Right kidney (tissue), 1 donor: ENCODE results near the gene BTAF1.
"Not testable (repeated sequence)": the region's sequence is repeated elsewhere in the genome, so short reads cannot be mapped to it uniquely, and the experiment has no call there.

ENCODE experiments used
- DNase-seq: peaks from one replicate; pipeline ENCODE4 v3.0.0-alpha.2; 2016

Gene BTAF1

DNA sequence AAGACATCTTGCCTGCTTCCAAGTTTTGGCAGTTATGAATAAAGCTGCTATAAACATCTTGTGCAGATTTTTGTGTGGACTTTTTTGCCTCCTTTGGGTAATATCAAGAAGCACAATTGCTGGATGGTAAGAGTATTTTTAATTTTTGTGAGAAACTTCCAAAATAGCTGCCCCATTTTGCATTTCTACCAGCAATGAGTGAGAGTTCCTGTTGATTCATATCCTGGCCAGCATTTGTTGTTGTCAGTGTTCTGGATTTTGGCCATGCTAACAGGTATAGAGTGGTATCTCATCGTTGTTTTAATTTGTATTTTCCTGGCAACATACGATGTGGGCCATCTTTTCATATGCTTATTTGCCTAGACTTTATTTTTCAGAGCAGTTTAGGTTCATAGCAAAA lies 53.9 kb downstream of the BTAF1 start:
- DNase-seq: no peak

DNA sequence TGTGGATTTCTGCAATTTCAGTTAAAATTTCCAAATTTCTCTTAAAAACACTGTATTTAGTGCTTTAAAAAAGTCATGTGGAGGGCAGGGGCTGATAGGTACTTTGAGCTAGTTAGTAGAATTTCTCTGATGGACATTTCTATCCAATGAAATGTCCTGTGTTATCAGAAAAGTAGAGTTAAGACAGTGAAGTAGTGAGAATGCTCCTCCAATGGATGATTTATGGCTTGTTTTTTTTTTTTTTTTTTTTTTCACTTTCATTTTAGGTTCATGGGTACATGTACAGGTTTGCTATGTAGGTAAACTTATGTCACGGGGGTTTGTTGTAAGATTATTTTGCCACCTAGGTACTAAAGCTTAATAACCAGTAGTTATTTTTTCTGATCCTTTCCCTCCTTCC lies 55.0 kb downstream of the BTAF1 start:
- no peak for DNase-seq

DNA sequence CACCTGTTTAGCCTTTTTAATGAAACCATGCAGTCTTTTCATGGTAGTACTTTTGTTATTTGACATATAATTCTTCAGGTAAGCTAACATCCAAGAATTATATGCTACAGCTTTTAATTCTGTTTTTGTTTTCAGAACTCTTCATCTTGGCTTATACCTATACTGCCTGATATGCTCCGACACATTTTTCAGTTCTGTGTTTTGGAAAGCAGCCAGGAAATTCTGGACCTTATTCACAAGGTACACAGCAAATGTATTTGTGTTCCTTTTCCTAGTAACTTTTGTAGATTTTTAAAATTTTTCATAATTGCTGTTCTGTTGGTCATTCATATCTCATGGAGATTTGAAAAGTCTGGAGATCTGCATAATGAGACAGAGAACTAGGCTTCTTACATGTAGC lies 56.7 kb downstream of the BTAF1 start:
- no peak for DNase-seq

DNA sequence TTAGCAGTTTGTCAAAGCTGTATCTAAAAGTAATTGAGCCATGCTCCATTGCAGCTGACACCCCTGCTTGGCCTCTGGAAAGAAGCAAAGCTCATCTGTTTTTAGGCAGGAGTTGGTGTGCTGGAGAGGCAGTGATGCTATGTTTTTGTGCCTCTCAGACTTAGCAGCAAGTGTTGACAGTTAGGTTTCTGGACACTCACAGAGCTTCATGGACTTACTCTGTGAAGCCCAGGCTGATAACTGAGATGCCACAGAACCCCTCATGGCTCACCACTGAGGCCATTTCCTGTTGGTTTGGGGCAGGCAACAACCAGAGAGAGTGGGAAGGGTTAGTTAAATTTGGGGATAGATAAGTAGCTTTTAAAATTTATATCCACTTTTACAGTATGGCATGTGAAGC lies 59.8 kb downstream of the BTAF1 start:
- DNase-seq: no peak

DNA sequence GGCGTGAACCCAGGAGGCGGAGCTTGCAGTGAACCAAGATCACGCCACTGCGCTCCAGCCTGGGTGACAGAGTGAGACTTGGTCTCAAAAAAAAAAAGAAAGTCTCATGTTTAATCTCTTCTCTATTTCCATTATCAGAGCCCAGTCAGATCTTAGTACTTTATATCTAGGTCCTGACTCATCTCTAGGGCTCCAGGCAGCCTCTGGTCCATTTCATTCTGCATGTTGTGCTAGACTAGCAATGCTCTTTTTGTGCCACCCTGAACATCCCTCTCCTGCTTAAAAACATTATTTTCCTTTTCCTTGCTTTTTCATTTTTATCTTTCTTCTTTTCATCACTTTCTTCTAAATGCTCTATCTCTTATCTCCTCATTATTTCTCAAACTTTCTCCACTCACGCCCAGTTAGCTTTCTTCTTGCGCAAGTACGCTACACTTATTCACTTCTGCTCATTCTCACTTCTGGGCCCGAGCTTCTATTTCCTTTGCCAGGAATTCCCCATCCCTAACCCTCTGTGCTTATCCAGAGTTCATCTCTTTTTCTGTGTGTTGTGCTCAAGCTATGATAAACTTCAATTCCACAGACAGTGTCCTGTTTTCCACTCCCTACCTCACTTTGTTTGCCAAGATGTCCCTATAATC lies 63.9 kb downstream of the BTAF1 start:
- DNase-seq: no peak

DNA sequence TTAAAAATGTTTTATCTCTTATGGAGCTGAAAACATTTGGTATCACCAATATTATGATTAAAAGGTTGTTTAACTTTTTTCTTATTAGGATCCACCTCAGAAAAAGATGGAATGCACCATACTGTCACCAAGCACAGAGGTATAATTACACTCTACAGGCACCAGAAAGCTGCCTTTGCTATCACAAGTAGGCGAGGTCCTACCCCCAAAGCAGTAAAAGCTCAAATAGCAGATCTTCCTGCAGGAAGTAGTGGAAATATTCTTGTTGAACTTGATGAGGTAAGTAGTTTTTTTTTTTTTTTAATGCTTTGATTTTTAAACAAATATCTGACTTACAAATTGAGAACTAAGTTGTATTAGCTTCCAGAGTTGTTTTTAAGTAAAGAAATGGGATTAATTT lies 68.5 kb downstream of the BTAF1 start:
- no peak for DNase-seq

DNA sequence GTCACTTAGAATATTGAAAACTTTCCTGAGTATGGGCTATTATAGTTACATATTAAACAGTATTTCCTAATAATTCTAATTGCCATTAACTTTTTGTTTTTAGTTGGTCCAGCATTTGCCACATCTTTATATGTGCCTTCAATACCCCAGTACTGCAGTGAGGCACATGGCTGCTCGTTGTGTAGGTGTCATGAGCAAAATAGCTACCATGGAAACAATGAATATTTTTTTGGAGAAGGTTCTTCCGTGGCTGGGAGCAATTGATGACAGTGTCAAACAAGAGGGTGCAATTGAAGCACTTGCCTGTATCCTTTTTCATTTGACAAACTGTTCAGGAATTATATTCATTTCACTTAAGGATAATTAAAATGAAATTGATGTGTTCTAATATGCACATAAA lies 72.7 kb downstream of the BTAF1 start:
- DNase-seq: no peak

DNA sequence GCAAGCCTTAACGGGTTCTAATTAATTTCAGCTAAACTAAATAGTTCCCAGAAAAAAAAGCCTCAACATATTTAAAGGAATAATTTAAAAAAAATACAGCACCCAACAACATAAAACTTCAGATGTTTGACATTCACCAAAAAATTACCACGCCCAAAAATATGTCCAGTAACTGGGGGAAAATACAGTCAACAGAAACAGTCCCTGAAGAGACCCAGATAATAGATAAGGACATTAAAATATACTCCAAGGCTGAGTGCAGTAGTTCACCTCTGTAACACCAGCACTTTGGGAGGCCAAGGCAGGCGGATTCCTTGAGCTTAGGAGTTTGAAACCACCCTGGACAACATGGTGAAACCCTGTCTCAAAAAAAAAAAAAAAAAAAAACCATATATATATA lies 78.0 kb downstream of the BTAF1 start:
- DNase-seq: no peak

DNA sequence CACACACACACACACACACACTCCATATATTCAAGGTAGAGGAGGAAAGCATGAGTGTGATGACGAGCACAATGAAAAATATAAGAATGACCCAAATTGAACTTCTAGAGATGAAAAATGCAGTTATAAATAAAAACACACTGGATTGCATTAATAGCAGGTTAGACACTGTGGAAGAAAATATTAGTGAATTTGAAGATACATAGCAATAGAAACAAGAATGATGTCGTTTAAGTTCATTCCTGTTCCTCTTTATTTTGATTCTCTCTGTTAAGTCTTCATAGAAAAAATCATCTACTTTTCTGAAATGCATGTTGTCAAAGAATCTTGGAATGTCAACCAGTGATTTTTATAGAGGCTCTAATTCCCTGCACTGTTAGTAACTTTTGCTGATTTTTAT lies 78.4 kb downstream of the BTAF1 start:
- DNase-seq: no peak

DNA sequence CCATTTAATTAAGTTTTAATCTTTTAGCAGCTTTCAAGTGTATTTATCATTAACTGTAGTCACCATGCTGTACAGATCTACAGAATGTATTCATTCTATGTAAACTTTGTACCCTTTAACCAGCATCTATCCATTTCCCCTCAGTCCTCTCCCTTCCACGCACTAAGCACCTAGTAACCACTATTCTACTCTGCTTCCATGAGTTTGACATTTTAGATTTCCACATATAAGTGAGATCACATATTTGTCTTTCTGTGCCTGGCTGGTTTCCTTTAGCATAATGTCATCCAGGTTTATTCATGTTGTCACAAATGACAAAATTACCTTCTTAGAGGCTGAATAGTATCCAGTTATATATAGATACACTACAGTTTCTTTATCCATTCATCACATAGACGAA lies 79.7 kb downstream of the BTAF1 start:
- DNase-seq: no peak

DNA sequence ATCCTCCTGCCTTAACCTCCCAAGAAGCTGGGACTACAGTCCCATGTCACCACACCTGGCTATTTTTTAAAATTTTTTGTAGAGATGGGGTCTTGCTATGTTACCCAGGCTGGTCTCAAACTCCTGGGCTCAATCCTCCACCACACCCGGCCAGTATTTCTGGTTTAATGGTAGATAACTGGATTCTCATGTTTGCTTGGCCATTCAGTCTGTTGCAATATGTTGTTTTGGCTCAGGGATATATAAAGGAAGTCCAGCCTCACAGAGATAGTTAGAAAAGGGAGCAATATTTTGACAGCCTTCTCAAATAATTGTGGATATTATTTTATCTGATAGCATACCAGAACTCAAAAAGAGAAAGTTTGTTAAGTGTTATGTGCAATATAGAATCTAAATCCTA lies 82.4 kb downstream of the BTAF1 start:
- no peak for DNase-seq

DNA sequence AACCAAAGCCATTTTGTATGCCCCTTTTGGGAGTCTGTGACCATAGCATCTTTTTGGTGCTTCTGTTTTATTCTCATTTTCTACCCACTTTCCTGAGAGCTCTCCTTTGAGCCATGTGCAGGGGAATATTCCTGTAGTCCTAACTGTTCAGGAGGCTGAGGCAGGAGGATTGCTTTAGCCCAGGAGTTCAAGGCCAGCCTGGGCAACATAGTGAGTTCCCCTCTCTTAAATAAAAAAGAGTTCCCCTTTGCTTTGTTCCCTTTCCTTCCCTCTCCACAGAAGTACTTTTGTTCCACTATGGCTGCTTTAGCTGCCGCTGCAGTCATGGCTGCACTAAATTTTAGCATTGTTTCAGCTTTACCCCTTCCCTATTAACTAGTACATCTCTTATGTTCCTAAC lies 85.9 kb downstream of the BTAF1 start:
- DNase-seq: no peak

DNA sequence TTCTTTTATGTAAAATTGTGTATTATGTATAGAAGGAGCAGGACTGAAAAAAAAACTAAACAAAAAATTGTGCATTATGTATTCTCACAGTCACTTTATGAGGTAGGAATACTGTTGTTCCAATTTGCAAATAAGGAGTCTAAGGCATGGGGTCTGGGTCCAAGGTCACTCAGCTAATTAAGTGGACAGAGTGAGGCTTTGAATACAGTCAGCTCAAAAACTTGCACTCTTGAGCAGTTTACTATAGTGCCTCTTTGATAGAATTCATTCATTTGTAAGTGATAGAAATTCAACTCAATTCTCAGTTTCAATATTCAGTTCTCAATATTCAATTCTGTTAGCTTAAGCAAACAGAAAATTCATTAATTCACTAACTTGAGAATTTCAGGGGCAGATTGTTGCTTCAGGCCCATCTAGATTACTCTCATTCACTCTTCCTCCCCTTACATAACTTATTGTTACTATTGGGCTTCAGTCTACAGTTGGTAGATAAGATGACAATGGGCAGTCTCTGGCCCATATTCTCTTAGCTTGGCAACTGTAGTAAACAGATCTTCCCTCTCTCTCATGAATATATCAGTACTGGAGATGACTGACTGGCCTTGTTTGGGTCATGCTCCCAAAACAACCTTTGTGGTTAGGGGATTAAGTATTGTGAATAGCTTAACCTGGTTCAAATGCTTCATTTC lies 86.6 kb downstream of the BTAF1 start:
- no peak for DNase-seq

DNA sequence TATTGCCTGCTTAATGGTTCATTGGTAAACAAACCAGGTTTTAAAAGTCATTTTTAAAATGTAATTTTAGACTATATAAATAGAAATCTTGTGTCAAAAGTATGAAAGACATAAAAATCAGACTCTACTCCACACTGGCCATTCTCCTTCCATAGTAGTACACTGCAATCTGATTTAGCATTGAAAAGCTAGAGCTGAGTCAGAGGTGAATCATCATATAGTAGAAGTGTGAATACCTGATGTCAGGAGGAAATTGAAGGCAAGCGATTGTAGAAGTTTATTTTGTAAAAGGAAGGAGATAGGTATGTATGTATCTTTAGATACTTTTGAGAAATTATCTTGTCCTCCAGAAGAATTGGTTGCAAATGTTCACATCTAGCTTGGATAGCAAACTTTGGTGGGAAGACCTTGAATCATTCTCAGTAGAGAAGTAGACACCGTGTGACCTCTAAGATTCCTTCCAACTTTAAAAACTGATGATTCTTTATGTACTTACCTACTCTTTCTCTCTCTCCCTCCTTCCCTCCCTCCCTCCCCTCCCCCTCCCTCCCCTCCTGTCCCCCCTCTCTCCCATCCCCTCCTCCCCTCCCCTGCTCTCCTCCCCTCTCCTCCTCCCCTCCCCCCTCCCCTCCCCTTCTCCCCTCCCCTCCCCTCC lies 88.1 kb downstream of the BTAF1 start:
- no peak for DNase-seq

DNA sequence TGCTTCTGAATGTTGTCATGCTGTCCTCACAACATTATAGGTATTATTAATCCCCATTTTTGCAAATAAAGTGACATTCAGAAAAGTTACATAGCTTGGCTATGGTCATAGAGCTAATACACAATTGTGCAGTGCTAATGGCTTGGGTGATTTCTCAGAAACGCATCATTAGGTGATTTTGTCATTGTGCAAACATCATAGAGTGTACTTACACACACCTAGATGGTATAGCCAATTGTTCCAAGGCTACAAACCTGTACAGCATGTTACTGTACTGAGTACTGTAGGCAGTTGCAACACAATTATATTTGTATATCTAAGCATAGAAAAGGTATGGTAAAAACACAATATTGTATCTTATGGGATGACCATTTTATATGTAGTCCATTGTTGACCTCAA lies 91.0 kb downstream of the BTAF1 start:
- no peak for DNase-seq

DNA sequence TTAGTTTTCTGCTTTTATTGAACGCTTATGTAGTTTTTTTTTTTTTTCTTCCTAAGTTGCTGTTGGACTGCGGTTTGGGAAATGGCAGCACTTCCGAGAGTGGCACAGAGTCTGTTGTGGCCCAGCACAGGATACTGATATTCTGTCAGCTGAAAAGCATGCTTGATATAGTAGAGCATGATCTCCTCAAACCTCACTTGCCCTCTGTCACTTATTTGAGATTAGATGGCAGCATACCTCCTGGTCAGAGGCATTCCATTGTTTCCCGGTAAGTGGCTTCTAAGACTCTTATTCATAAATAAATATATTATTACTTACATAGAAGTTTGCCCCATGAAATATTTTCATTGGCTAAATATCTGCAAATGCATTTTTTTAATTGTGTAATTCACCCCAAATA lies 101.1 kb downstream of the BTAF1 start:
- no peak for DNase-seq

DNA sequence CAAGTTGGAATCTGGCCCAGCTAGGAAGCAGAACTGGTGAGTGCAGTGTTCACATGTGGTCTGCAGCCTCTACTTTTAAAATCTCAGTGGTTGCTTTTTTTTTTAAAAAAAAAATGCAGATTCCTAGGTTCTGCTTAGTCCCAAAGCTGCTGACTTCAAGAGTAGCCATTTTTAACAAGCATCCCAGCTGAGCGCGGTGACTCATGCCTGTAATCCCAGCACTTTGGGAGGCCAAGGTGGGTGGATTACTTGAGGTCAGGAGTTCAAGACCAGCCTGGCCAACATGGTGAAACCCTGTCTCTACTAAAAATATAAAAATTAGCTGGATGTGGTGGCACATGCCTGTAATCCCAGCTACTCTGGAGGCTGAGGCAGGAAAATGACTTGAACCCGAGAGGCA lies 101.8 kb downstream of the BTAF1 start:
- DNase-seq: not testable (repeated sequence)

DNA sequence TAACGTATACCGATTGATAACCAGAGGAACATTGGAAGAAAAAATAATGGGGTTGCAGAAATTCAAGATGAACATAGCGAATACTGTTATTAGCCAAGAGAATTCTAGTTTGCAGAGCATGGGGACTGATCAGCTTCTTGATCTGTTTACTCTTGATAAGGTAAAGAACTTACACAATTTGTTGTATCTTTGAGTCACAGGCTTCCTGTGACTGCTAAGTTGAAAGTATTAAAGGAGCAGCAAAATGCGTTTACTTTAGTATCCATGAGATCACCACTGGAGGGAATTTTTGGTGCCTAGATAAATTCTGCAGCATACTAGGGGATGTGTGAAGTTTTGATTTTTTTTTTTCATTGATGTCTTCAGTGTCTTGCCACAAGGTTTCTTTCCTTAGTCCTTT lies 103.6 kb downstream of the BTAF1 start:
- no peak for DNase-seq

DNA sequence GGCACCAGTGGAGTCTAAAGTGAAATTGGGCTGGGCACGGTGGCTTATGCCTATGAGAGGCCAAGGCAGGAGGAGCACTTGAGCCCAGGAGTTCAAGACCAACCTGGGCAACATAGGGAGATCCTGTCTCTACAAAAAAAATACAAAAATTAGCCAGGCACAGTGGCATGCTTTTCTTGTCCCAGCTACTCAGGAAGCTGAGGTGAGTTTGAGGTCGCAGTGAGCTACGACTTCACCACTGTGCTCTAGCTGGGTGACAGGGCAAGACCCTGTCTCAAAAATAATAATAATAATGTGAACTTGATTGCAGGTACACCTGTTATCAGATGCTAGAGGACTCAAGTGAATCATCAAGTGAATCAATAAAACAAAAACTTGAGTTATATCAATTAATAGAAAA lies 108.0 kb downstream of the BTAF1 start:
- no peak for DNase-seq

DNA sequence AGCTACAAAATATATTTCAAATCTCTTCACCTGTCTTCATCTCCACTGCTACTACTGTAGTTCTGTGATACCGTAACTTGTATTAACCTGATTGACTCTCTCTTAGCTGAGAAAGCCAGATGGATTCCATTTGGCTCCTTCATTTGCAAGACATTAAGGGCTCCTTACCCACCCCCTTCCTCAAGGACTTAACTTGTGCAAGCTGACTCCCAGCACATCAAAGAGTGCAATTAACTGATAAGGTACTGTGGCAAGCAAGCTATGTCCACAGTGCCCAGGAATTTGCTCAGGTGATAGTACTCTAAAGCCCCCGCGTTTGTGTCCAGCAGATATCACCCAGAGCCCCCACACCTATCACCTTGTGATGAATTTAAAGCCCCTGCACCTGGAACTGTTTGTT lies 109.5 kb downstream of the BTAF1 start:
- DNase-seq: not testable (repeated sequence)

DNA sequence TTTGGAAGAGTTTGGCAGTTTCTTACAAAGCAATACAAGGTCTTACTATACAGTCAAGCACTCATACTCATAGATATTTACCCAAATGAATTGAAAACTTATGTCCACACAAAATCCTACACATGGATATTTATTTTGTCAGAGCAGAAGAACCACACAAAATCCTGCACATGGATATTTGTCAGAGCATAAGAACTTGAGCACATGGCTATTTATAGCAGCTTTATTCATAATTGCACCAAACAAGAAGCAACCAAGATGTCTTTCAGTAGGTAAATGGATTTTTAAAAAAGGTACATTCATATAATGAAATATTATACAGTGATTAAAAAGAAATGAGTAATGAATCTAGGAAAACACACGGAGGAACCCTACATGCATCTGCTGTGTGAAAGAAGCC lies 115.4 kb downstream of the BTAF1 start:
- DNase-seq: no peak

DNA sequence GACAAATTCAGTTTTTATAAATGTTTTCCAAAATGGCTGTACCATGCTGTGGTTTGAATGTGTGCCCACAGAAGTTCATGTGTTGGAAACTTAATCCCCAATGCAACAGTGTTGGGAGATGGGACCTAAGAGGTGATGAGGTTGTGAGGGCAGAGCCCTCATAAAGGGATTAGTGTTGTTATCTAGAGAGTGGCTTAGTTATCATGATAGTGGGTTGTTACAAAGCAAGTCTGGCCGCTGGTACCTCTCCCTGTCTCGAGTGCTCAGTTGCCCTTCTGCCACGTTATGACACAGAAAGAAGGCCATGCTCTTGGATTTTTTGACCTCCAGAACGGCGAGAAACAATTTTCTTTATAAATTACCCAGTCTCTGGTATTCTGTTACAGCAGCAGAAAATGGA lies 119.0 kb downstream of the BTAF1 start:
- DNase-seq: no peak

DNA sequence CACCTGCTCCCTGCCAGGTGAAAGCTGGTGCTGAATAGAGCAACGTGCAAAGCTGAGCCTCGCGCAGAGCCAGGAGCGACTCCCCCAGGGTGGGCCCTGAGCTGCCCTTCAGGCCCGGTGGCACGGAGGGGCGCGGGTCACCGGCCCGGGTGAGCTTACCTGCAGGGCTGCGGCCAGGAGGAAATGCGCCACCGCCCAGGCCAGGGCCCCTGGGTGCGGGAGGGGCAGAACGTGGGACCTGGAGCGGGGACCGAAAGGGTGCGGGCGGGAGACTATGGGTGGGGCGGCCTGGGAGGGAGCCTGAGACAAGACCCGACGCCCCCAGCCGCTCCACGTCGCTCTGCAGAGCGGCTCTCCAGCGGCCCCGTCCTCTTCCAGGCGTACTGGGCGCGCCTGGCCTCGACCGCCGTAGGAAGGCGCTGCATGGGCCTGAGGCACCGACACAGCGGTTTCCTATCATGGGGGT lies 122.1 kb downstream of the BTAF1 start:
- peak; percentile 15 for DNase-seq

DNA sequence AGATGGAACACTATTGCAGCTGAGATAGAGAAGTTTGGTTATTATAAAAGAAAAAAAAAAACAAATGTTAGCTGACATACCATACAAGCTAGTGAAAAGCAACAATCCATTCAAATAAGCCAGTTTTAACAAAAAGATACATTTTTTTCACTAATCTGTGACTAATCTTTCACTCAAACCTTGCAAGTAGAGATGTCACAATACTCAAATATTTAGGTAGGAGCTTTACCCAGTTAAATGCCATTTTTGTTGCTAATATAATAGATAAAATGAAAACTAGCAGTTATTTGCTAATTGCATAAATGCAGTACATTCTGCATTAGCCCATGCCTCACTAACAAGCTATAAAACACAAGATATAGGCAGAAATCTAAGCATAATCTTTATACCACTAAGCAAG lies 123.6 kb downstream of the BTAF1 start:
- DNase-seq: no peak
